Sciatic nerve (tissue), 2 donors: Measurements from ENCODE around the gene FUOM. TPM values are rescaled to one million over a fixed set of nuclear protein-coding genes. Genes with fewer than 3 reads are reported as not detected.
"Not testable (repeated sequence)": the region's sequence is repeated elsewhere in the genome, so short reads cannot be mapped to it uniquely, and the experiment has no call there.

Experiments
- ATAC-seq: fragments of 200-7000 bp; cut with Tn5 transposase; one replicate; pipeline ENCODE4 v1.9.1; 2020; ENCODE audit warnings: mild to moderate bottlenecking, moderate library complexity
- DNase-seq: peaks from one replicate; pipeline ENCODE4 v3.0.0-alpha.2; 2020; ENCODE audit warnings: low spot score
- intact Hi-C: fragments of 100-400 bp; cut with DNase I; formaldehyde crosslinking; loops from one replicate; pipeline ENCODE4 v1.14.2; 2022
- total RNA-seq: library from RNA; stranded (reverse); fragmentation: NEBNext Ultra II Directional; extraction: Animal tissue kit (Norgen Biotek cat#: 25700); gene quantifications from one replicate; pipeline ENCODE4 v1.2.1, GENCODE V29; 2021
- donor health status: DM: no; HTN: no; CAD: no.
- donor health status: DM: no; HTN: no; CAD: no.

Gene FUOM
- total RNA-seq, 1 donor from 2014 or later, result 35.2 TPM

DNA sequence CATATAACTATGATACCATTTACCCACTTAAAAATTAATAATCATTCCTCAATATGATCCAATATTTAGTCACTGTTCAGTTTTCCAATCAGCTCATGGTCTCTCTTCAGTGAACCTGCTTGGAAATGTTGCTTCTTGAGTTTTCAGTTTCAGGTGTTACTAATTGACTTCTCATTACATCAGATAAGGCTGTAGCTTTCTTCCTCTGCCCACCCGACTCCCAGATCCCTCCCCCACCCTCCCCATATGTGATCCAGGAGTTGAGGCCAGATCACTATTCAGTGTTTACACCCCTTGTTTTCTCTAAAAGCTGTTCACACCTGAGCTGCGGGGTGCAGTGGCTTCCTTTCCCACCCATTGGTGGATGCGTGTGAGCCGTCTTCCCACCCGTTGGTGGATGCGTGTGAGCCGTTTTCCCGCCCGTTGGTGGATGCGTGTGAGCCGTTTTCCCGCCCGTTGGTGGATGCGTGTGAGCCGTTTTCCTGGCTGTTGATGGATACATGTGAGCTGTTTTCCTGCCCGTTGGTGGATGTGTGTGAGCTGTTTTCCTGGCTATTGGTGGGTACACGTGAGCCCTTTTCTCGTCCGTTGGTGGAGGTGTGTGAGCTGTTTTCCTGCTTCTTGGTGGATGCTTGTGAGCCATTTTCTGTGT is 32.9 kb upstream of the FUOM start:
- intact Hi-C loops, result no loop called here
- ATAC-seq, result no peak
- DNase-seq, result peak; percentile 33

DNA sequence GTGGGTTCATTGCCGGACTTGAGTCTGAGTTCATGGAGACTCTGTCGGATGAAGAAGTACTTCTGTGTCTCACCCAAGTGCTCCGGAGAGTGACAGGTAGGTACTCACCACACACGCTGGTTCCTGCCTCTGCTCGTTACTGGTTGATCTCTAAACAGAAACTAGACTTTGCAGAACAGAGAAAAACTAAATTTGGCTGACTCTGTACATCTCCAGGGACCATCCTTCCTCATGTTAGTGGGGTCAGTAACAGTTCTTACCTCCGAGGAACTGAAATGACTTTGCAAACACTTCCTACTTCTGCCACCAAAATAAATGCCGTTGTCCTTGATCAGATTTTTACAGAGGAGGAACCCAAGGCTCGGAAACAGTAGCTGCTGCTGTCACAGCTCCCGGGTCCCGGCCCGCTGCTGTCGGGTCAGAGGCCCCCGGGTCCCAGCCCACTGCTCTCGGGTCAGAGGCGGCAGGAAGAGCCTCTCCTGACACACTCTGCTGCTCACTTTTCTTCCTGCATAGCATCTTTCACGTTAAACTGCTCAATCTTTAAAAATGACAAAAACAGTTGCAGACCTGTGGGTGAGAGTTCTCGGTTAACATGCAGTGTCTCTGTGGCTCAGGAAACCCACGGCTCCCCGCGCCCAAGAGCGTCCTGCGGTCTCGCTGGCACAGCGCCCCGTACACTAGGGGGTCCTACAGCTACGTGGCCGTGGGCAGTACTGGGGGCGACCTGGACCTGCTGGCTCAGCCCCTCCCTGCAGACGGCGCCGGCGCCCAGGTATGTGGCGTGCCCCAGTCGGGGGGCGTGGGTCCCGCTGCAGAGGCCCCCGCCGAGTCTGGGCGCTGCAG is 31.4 kb upstream of the FUOM start:
- intact Hi-C loops, result no loop called here
- peak; percentile 61 for DNase-seq
- no peak for ATAC-seq

DNA sequence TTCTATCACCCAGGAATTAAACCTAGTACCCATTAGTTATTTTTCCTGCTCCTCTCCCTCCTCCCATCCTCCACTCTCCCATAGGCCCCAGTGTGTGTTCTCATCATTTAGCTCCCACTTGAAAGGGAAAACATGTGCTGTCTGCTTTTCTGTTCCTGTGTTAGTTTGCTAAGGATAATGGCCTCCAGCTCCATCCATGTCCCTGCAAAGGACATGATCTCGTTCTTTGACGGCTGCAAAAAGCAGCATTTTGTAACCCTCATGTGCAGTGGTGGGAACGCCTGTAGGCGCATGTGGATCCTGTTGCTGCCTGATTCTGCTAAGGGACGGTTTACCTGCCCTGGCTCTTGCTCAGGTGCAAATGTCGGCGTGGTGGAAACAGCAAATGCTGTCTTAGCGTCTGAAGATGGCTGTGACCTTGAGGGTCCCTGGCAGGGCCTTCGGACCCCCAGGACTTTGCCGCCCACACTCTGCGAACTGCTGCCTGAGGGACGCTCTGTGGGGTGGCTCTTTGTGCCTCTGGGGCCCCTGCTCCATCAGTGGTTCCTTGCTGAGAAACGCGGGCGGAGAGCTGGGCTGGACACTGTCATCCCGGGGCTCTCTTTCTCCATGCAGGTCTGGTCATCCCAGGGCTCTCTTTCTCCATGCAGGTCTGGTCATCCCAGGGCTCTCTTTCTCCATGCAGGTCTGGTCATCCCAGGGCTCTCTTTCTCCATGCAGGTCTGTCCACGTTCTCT is 30.6 kb upstream of the FUOM start:
- intact Hi-C loops, result no loop called here
- DNase-seq, result peak; percentile 51
- ATAC-seq, result no peak

DNA sequence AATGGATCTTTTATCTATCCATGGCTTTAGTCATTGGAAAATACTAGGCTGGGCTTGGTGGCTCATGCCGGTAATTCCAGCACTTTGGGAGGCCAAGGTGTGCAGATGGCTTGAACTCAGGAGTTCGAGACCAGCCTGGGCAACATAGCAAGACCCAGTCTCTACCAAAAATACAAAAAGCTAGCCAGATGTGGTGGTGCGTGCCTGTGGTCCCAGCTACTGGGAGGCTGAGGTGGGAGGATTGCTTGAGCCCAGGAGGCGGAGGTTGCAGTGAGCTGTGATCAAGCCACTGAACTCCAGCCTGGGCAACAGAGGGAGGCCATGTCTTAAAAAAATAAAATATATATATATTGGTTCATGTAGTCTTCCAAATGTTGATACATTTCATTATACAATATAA is 29.1 kb upstream of the FUOM start:
- intact Hi-C loops, ATAC-seq: not testable (repeated sequence)
- peak; percentile 4 for DNase-seq

DNA sequence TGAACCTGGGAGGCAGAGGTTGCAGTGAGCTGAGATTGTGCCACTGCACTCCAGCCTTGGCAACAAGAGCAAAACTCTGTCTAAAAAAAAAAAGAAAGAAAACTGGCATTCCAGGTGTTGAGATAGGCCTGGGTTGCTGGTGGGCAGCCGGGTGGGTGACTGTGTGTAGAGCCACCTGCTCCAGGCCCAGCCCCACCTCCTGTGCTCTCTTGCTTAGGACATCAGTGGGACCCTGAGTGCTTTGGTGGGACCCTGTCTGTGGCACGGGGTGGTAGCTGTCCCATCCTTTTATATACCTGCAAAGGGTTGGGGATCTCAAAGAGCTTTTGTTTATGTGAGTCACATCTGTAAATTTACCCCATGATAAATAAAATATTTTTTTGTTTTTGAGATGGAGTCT is 27.4 kb upstream of the FUOM start:
- ATAC-seq (no peak), DNase-seq (no peak)
- intact Hi-C loops, result no loop called here

DNA sequence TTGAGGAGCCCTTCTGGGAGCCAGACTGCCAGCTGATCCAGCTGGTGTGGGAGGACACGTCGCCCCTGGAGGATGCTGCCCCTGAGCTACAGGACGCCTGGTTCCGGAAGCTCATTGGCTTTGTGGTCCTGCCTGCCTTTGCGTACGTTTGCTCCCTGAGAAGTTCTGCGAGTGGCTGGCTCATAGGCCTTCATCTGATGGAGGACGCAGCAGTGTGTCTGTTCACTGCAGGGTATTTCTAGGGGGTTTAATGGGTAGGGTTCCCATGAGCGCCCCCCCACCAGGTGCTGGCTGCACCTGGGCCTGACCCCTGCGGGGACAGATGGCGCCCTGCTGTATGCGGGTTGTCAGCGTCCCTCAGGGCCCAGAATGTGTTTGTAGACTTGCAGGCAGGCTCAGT is 26.3 kb upstream of the FUOM start:
- no peak for ATAC-seq
- intact Hi-C loops, result no loop called here
- DNase-seq, result no peak

DNA sequence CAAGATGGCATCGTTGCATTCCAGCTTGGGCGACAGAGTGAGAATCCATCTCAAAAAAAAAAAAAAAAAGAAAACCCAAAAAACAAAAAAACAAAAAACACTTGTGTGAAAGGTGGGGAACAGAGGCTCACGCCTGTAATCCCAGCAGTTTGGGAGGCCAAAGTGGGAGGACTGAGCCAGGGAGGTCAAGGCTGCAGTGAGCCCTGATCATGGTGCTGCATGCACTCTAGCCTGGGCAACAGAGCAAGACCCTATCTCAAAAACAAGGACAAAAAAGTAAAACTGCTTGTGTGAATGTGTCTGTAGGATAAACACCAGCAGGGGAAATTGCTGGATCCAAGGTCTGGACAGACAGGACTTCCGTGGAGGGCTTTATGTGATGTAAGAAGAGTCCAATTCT is 25.7 kb upstream of the FUOM start:
- intact Hi-C loops, result no loop called here
- ATAC-seq (no peak), DNase-seq (no peak)

DNA sequence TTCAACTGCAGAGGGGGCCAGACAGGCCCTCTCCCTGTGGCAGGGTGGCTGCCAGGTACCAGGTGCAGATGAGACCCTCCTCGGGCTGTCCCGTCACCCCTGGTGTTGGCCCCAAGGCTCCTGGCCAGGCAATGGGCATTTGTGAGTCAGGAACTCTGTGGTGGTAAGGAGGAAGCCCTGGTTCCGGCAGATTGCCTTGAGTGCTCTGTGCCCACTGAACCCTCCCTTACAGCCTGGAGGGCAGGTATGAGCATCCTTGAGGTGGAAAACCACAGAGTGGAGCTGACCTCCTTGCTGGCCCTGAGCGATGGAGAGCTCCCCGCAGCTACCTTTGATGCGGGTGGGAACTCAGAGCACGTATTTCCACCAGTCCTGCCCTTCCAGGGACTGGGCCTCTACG is 23.2 kb upstream of the FUOM start:
- no peak for DNase-seq
- intact Hi-C loops, result no loop called here
- no peak for ATAC-seq

DNA sequence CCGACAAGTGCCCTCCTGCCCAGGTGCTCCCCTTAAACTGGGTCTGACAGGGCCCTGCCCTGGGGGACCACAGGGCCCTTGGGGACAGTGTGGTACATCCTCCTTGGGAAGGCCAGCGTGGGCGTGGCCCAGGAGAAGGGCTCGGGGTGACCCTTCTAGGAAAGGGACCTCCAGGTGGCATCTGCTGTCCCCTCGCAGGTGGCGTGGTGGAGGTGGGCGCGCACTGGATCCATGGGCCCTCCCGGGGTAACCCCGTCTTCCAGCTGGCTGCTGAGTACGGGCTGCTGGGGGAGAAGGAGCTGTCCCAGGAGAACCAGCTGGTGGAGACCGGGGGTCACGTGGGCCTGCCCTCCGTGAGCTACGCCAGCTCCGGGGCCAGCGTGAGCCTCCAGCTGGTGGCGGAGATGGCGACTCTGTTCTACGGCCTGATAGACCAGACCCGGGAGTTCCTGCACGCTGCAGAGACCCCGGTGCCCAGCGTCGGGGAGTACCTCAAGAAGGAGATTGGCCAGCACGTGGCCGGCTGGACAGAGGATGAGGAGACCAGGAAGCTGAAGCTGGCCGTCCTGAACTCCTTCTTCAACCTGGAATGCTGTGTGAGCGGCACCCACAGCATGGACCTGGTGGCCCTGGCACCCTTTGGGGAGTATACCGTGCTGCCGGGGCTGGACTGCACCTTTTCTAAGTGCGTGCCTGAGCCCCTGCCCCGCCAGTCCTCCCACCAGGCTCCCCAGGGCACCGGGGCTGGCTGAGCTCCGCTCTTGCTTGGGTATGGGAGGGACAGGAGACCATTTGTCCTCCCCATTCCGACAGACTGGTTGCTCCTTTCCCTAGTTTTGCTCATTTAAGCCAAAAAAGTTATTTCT is 22.2 kb upstream of the FUOM start:
- intact Hi-C loops, result no loop called here
- ATAC-seq (peak; percentile 18), DNase-seq (no peak)

DNA sequence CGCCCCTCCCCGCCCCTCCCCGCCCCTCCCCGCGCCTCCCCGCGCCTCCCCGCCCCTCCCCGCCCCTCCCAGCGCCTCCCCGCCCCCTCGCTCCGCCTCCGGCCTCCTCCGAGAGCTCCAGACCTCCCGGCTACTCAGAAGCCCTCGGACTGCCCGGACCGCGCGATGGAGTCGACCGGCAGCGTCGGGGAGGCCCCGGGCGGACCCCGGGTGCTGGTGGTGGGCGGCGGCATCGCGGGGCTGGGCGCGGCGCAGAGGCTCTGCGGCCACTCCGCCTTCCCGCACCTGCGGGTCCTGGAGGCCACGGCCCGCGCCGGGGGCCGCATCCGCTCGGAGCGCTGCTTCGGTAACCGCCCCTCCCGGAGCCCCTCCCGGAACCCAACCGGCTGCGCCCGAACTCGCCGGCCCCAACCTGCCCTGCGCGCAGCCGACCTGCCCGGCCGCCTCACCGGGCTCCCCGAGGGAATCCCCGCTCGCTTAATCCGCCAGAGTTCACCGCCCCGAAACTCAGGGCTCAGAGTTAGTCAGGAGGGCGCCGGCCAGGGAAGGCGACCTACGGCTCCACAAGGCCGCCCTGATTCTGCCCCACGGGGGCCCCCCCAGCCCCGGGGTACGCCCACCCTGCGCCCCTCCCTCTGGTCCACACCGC is 21.5 kb upstream of the FUOM start, which contains the start of gene PAOX:
Gene PAOX (plus strand): TSS at position 111 of the 649 bp plus-strand sequence. CDS start 55 bp downstream, at position 166.
- intact Hi-C loops, result no loop called here
- ATAC-seq, result peak; percentile 66

DNA sequence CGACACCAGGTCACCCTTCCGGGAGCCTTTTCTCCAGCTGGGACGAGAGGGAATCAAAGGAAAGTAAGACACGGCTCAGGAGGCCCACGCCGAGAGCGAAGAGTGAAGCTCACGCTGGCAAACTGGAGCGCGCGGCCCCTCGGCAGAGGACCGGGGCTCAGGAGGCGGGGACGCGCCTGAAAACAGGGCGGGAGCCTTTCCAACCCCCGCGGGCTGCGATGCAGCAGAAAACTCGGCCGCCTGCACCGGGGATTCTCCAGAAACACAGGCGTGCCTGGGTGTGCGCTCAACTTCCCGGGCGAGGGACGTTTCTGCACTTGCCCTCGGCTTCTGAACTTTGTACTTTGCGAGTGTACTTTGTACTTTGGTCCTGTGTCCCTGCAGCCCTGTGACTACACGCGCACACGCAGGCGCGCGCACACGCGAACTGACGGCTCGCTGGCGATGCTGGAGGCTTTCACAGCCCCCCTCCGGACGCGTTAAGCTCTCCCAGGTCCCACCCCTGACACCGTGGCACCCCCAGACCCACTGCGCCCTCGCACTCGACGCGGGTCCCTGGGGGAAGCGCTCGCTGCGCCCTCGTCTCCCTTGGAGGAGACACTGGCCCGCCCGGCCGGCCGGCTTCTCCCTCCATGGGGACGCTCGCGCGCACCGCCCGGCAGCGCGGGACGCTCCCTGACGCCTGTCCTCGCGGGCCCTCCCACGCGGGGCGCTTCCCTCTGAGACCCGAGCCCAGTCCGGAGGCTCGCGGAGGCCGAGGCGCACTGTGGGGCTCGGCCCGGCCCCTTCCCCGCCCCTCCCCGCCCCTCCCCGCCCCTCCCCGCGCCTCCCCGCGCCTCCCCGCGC is 20.7 kb upstream of the FUOM start:
- intact Hi-C loops, result no loop called here
- DNase-seq, result peak; percentile 88
- ATAC-seq, result peak; percentile 72

More for the DNA sequence above, 21.5 kb upstream of the FUOM start, which contains the start of gene PAOX:
- DNase-seq, result peak; percentile 89

DNA sequence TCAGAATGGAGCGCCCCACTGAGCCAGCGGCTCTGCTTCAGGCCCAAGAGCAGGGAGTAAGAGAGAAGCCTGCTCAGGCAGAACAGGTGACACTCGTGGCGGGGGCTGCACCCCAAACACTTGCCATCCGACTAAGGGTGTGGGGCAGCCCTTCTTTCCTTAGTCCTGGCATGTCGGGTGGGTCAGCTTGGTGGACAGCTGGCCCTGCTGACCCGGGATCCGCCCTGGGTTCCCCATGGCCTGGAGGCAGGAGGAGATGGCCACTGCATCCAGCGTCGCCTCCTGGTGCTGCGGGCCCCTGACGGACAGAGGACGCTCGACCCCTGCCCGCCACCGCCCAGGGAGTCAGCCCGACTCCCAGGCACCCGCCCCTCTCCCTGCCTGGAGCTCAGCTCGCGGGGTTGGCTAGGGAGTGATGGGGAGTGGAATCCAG is 20.0 kb upstream of the FUOM start:
- peak; percentile 68 for DNase-seq
- peak; percentile 7 for ATAC-seq
- intact Hi-C loops, result no loop called here

DNA sequence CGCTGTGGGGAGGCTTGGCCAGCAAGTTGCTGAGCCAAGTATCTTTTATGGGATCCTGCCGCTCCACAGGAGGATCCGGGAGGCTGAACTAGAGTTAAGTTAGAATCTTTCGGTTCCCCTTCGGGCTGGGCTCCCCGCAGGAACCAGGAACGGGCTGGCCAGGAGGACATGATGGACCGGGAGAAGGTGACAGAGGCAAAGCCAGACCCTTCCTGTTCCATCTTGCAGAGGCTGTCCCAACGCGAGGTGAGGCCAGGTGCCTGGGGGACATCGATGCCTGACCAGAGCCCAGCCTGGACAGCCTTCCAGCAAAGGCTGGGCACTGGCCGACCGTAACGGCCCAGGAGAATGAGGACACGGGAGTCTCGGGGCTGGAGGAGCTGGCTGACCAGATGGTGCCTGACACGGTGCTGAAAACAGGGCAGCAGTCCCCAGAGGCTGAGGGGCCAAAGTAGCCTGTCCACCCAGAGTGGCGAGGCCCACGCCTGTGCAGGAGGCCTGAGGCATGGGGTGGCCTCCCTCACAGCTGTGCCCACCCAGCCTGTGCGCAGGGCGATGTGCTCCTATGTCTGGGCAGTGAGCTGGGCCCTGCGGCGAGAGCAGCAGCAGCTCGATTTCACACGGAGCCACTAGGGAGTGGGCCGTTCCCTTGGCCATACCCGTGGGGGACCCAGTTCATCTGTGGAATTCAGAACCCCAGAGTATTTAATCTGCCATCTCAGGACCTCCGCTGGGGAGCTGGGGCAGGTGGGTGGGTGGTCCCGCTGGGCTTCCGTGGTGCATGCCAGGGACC is 19.4 kb upstream of the FUOM start:
- ATAC-seq, result no peak
- intact Hi-C loops, result no loop called here
- DNase-seq, result no peak

DNA sequence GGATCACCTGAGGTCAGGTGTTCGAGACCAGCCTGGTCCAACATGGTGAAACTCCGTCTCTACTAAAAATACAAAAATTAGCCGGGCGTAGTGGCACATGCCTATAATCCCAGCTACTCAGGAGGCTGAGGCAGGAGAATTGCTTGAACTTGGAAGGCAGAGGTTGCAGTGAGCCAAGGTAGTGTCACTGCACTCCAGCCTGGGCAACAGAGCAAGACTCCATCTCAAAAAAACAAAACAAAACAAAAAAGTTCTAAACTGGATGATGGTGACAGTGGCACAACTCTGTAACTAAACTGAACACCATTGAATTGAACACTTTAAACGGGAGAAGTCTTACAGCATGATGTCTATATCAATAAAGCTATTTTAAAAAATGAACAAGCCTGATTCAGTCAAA is 18.4 kb upstream of the FUOM start:
- DNase-seq, intact Hi-C loops, ATAC-seq: not testable (repeated sequence)

DNA sequence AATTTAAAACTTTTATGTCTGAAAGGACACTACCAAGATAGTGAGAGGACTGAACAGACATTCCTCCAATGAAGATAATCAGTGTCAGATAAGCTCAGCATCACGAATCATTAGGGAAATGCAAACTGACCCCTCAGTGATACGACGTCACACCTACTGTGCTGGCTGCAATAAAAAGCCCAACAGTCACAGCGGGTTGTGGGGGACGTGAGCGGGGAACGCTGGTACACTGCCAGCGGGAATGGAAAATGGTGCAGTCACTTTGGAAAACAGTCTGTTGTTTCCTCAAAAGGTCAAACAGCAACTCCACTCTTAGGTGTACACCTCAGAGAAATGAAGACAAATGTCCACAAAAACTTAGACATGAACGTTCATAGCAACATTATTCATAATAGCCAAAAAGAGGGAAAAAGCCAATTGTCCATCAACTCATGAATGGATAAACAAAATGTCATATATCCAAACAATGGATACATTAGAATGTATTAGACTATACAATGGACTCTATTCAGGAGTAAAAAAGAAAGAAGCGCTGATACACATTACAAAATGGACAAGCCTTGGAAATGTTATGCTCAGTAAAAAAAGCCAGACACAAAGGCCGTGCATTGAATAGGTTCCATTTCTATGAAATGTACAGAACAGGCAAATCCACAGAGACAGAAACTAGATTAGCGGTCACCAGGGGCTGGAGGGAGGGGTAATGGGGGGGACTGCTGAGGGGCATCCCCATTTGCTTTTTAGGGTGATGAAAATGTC is 17.7 kb upstream of the FUOM start:
- intact Hi-C loops, result no loop called here
- DNase-seq (no peak), ATAC-seq (no peak)
